CD14-positive monocyte (primary cell): ENCODE data around the gene OSBP2. TPM values are rescaled to one million over a fixed set of nuclear protein-coding genes. Genes with fewer than 3 reads are reported as not detected.

ENCODE experiments used
- DNase-seq, 3 donors: peaks; one replicate each; pipeline ENCODE4 v3.0.0-alpha.2; 2011 to 2022
- H2AFZ ChIP-seq: 2 replicates; pipeline ENCODE4 v1.6.0; 2012; ENCODE audit warnings: mild to moderate bottlenecking, low read depth, low read length, inconsistent platforms; ENCODE audit not compliant: insufficient read depth, poor library complexity, severe bottlenecking
- H3K27ac ChIP-seq, 2 donors: 1 replicate in 1 of 2; 2 replicates in 1 of 2; pipeline ENCODE4 v1.5.1; 2012 to 2013; ENCODE audit warnings: low read length in 2 of 2, control low read depth in 1 of 2, inconsistent platforms in 1 of 2, low read depth in 1 of 2, mild to moderate bottlenecking in 1 of 2
- H3K27me3 ChIP-seq, 2 donors: one replicate each; pipeline versions ENCODE4 v1.6.0 to v1.6.1; 2011 to 2013; ENCODE audit warnings: low read length in 2 of 2; ENCODE audit not compliant: control insufficient read depth in 2 of 2, insufficient read depth in 2 of 2
- H3K36me3 ChIP-seq, 2 donors: replicated peaks in 1 of 2; 1 replicate in 1 of 2; 2 replicates in 1 of 2; pipeline versions ENCODE4 v1.5.1 to v1.6.1; 2012 to 2013; ENCODE audit warnings: low read length in 2 of 2, control low read depth in 1 of 2, inconsistent platforms in 1 of 2, mild to moderate bottlenecking in 1 of 2; ENCODE audit not compliant: insufficient read depth in 2 of 2, control insufficient read depth in 1 of 2
- H3K4me1 ChIP-seq, 2 donors: 1 replicate in 1 of 2; 2 replicates in 1 of 2; pipeline versions ENCODE4 v1.5.1 to v1.6.1; 2012 to 2013; ENCODE audit warnings: low read length in 2 of 2, control low read depth in 1 of 2, inconsistent platforms in 1 of 2, mild to moderate bottlenecking in 1 of 2, moderate library complexity in 1 of 2; ENCODE audit not compliant: insufficient read depth in 2 of 2, control insufficient read depth in 1 of 2
- H3K4me2 ChIP-seq: replicated peaks from 2 replicates; pipeline ENCODE3; 2012; ENCODE audit warnings: low read length, moderate library complexity, mild to moderate bottlenecking; ENCODE audit not compliant: poor library complexity, severe bottlenecking; ENCODE audit errors: extremely low read depth
- H3K4me3 ChIP-seq, 3 experiments: fragments of 200-600 bp in 1 of 3; sonication (generic) in 1 of 3; replicated peaks in 1 of 3; 1 replicate in 2 of 3; 2 replicates in 1 of 3; pipeline ENCODE4 v1.5.1; 2011 to 2013; ENCODE audit warnings: low read length in 3 of 3, mild to moderate bottlenecking in 3 of 3, control low read depth in 2 of 3, low read depth in 2 of 3, inconsistent platforms in 1 of 3, moderate library complexity in 1 of 3
- H3K79me2 ChIP-seq: 2 replicates; pipeline ENCODE4 v1.6.0; 2012; ENCODE audit warnings: mild to moderate bottlenecking, control low read depth, inconsistent platforms, low read length, moderate library complexity; ENCODE audit not compliant: insufficient read depth
- H3K9ac ChIP-seq: 2 replicates; pipeline ENCODE4 v1.6.0; 2017; ENCODE audit warnings: low read length, mild to moderate bottlenecking; ENCODE audit not compliant: insufficient read depth, poor library complexity, severe bottlenecking
- H3K9me3 ChIP-seq, 2 donors: replicated peaks in 1 of 2; 1 replicate in 1 of 2; 2 replicates in 1 of 2; pipeline versions ENCODE4 v1.5.1 to v1.6.1; 2012 to 2013; ENCODE audit warnings: low read length in 2 of 2, control low read depth in 1 of 2; ENCODE audit not compliant: control insufficient read depth in 1 of 2, insufficient read depth in 1 of 2
- H4K20me1 ChIP-seq: 2 replicates; pipeline ENCODE4 v1.6.0; 2012; ENCODE audit warnings: mild to moderate bottlenecking, low read length, control low read depth, moderate library complexity; ENCODE audit not compliant: insufficient read depth
- H3K27ac Mint-ChIP-seq, 7 donors: one replicate each; pipeline ENCODE4 v1.8.0; 2020; ENCODE audit warnings: mild to moderate bottlenecking in 7 of 7, mixed read lengths in 7 of 7, moderate library complexity in 6 of 7, inconsistent platforms in 2 of 7
- H3K27me3 Mint-ChIP-seq, 3 donors: one replicate each; pipeline ENCODE4 v1.8.0; 2021 to 2022; ENCODE audit warnings: low read depth in 3 of 3, mild to moderate bottlenecking in 3 of 3, mixed read lengths in 3 of 3, moderate library complexity in 3 of 3, inconsistent platforms in 1 of 3
- H3K36me3 Mint-ChIP-seq, 2 donors: one replicate each; pipeline ENCODE4 v1.8.0; 2020; ENCODE audit warnings: mixed read lengths in 2 of 2, inconsistent platforms in 1 of 2, mild to moderate bottlenecking in 1 of 2
- H3K4me1 Mint-ChIP-seq: one replicate; pipeline ENCODE4 v1.8.0; 2020; ENCODE audit warnings: mild to moderate bottlenecking, mixed read lengths
- H3K4me3 Mint-ChIP-seq, 2 donors: one replicate each; pipeline ENCODE4 v1.8.0; 2020; ENCODE audit warnings: mild to moderate bottlenecking in 2 of 2, mixed read lengths in 2 of 2, moderate library complexity in 1 of 2
- H3K9me3 Mint-ChIP-seq, 7 donors: one replicate each; pipeline ENCODE4 v1.8.0; 2020 to 2022; ENCODE audit warnings: mixed read lengths in 7 of 7, mild to moderate bottlenecking in 6 of 7, moderate library complexity in 6 of 7, inconsistent platforms in 2 of 7
- WGBS: methylation state at CpG from one replicate; pipeline ENCODE4 v1.1.5; 2013; ENCODE audit warnings: missing lambda C conversion rate; ENCODE audit not compliant: insufficient coverage; 5-methylcytosine and 5-hydroxymethylcytosine counted together
- intact Hi-C, 2 donors: fragments of 100-400 bp; cut with micrococcal nuclease; formaldehyde crosslinking; loops; one replicate each; pipeline versions ENCODE4 v1.15.0 to v1.15.1; 2023
- polyA plus RNA-seq, 3 donors: library from polyadenylated mRNA; depleted of rRNA in 1 of 3; unstranded in 2 of 3; stranded (reverse) in 1 of 3; fragments of 300-500 nt in 2 of 3; fragments of >200 nt in 1 of 3; fragmentation: Illumina TruSeq in 2 of 3; gene quantifications; 1 replicate in 2 of 3; 2 replicates in 1 of 3; pipeline ENCODE4 v1.2.3, GENCODE V29; 2012 to 2021
- TF ChIP-seq, protein P1 (sequence below): fragments of 200-600 bp; IDR thresholded peaks from one replicate; pipeline ENCODE4 v1.8.0; 2022; ENCODE audit warnings: antibody characterized with exemption, mild to moderate bottlenecking

Gene OSBP2
- polyA plus RNA-seq, 3 donors, result 0.21 to 0.54 TPM; not detected in 1

DNA sequence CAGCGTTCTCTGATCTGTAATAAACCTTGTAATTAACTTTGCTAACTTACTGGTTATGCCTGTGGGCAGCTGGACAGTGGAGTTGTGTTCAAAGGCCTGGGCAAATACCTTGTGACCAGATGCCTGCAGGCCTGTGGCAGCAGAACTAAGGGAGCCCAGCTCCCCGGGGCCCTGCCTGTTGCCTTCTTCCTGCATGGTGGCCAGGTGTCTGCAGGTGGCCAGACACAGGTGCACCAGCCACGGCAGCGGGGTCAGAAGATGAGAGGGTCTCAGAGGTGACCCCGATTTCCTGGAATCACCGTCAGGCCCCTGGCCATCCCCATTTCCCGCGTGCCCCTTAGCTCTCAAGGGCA, 127.2 kb downstream of the OSBP2 start:
- no peak overlapping the region for H3K4me3 ChIP-seq
- Mint-ChIP-seq H3K4me3 (peak overlapping the region in 1 of 2 donors; percentile 66), H3K4me1 (no peaks in the 10 kb centered on the region), H3K27ac (no peak overlapping the region), H3K36me3 (no peaks in the 10 kb centered on the region), H3K9me3 (peaks cover 0 to 3% (median 0%) of the 10 kb centered on the region in 7 donors), H3K27me3 (peaks cover 45 to 57% (median 55%) of the 10 kb centered on the region in 3 donors)
- H4K20me1 ChIP-seq, result no peaks in the 10 kb centered on the region
- H3K4me1 ChIP-seq, result peaks cover 0 to 8% of the 10 kb centered on the region in 2 donors
- no peaks in the 10 kb centered on the region for H3K9me3 ChIP-seq
- H3K9ac ChIP-seq, result no peak overlapping the region
- 39% methylated on average over 7 of the region's 8 CpGs for WGBS
- H2AFZ ChIP-seq, result no peak overlapping the region
- no peak overlapping the region for H3K4me2 ChIP-seq
- no peaks in the 10 kb centered on the region for H3K79me2 ChIP-seq
- DNase-seq, result no peak
- TF ChIP-seq, protein P1, sequence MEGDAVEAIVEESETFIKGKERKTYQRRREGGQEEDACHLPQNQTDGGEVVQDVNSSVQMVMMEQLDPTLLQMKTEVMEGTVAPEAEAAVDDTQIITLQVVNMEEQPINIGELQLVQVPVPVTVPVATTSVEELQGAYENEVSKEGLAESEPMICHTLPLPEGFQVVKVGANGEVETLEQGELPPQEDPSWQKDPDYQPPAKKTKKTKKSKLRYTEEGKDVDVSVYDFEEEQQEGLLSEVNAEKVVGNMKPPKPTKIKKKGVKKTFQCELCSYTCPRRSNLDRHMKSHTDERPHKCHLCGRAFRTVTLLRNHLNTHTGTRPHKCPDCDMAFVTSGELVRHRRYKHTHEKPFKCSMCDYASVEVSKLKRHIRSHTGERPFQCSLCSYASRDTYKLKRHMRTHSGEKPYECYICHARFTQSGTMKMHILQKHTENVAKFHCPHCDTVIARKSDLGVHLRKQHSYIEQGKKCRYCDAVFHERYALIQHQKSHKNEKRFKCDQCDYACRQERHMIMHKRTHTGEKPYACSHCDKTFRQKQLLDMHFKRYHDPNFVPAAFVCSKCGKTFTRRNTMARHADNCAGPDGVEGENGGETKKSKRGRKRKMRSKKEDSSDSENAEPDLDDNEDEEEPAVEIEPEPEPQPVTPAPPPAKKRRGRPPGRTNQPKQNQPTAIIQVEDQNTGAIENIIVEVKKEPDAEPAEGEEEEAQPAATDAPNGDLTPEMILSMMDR, result no peak
- no peak overlapping the region for H3K27ac ChIP-seq
- H3K27me3 ChIP-seq, result peaks cover 29 to 48% of the 10 kb centered on the region in 2 donors
- H3K36me3 ChIP-seq, result no peaks in the 10 kb centered on the region
- intact Hi-C loops, result no loop called here

DNA sequence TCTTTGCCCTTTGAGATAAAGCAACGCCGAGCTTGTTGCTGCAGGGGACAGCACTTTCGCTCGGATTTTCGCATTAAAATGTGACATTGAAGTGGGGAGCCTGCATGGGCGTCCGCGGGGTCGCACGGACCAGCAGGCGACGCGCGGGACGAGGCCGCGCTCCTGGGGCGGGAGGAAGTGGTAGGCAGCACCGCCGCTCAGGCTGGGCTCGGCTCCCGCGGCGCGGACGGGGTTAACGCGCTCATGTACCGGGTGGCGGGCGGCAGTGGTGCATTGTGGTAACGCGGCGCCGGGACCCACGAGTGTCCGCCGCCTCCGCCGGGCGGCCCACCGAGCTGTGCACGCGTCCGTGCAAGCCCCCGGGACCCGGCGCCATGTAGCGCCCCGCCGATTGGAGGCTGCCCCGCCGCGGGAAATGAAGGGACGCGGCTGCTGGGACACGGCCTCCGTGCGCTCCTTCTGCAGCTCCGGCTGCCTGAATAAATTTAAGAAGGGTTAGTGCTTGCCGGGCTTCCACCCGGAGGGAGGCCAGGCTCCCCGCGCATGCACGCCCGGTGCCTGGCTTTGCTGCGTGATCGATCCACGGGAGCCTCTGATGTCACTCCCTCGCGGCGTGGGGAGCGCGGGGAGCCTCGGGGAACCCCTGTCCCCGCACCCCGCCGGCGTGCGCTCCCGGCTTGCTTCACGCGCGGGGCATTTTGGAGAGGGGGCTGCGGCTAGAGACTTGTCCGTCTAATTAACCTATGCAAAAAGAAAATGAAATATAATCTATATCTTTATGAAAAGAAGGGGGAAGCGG, 127.7 kb downstream of the OSBP2 start:
- peaks cover 48 to 57% (median 55%) of the 10 kb centered on the region in 3 donors for H3K27me3 Mint-ChIP-seq
- H3K36me3 Mint-ChIP-seq, result no peaks in the 10 kb centered on the region
- Histone ChIP-seq H3K9ac (no peak overlapping the region), H3K4me1 (peaks cover 0 to 8% of the 10 kb centered on the region in 2 donors), H3K36me3 (no peaks in the 10 kb centered on the region), H3K4me2 (no peak overlapping the region), H3K4me3 (no peak overlapping the region), H3K27me3 (peaks cover 29 to 48% of the 10 kb centered on the region in 2 donors), H3K79me2 (no peaks in the 10 kb centered on the region), H2AFZ (no peak overlapping the region), H3K9me3 (no peaks in the 10 kb centered on the region), H3K27ac (no peak overlapping the region), H4K20me1 (no peaks in the 10 kb centered on the region)
- peak overlapping the region in 1 of 2 donors; percentile 66 for H3K4me3 Mint-ChIP-seq
- 4% methylated on average over 77 of the region's 87 CpGs for WGBS
- H3K9me3 Mint-ChIP-seq, result peaks cover 0 to 2% (median 0%) of the 10 kb centered on the region in 7 donors
- TF ChIP-seq, protein P1, result no peak
- H3K4me1 Mint-ChIP-seq, result no peaks in the 10 kb centered on the region
- intact Hi-C loops, result no loop called here
- H3K27ac Mint-ChIP-seq, result no peak overlapping the region
- DNase-seq, result no peak
